HL-60 (cell line): Measurements from ENCODE around the gene TUBB4B.

Experiments used
- CTCF ChIP-seq: IDR thresholded peaks from one replicate; pipeline ENCODE4 v1.5.1; 2011; ENCODE audit warnings: low read length, control low read depth, inconsistent platforms; ENCODE audit not compliant: insufficient read depth
- GABPA ChIP-seq: IDR thresholded peaks from 2 replicates; pipeline ENCODE4 v1.6.1; 2012; ENCODE audit warnings: low read depth
- POLR2AphosphoS5 ChIP-seq: IDR thresholded peaks from 2 replicates; pipeline ENCODE4 v1.6.1; 2012; ENCODE audit warnings: low read depth
- REST ChIP-seq: IDR thresholded peaks from 2 replicates; pipeline ENCODE4 v1.6.1; 2012; ENCODE audit warnings: low read depth; ENCODE audit not compliant: insufficient replicate concordance
- SPI1 ChIP-seq: IDR thresholded peaks from 2 replicates; pipeline ENCODE4 v1.6.1; 2012; ENCODE audit warnings: low read depth, mild to moderate bottlenecking, borderline replicate concordance

GRCh38 chr9:137232101-137232500, 9.0 kb upstream of the TUBB4B start:
- TF ChIP-seq CTCF, result no peak
- no peak for TF ChIP-seq POLR2AphosphoS5
- TF ChIP-seq GABPA, result no peak
- no peak for TF ChIP-seq REST
- no peak for TF ChIP-seq SPI1
